Naive B cell (primary cell): ENCODE data around the gene AADACL3. TPM values are rescaled to one million over a fixed set of nuclear protein-coding genes. Genes with fewer than 3 reads are reported as not detected.
"Not testable (repeated sequence)": the region's sequence is repeated elsewhere in the genome, so short reads cannot be mapped to it uniquely, and the experiment has no call there.

Experiments used
- ATAC-seq, 2 donors: fragments of 150-1000 bp; cut with Tn5 transposase; 2 replicates each; pipeline ENCODE4 v1.10.0; 2021; ENCODE audit warnings: low read depth in 2 of 2, mild to moderate bottlenecking in 2 of 2, moderate library complexity in 2 of 2
- DNase-seq: peaks from one replicate; pipeline ENCODE4 v3.0.0; 2022
- H3K27ac Mint-ChIP-seq, 6 donors: one replicate each; pipeline ENCODE4 v1.8.0; 2020 to 2022; ENCODE audit warnings: mild to moderate bottlenecking in 6 of 6, mixed read lengths in 6 of 6, moderate library complexity in 5 of 6, inconsistent platforms in 2 of 6
- H3K27me3 Mint-ChIP-seq, 3 donors: one replicate each; pipeline ENCODE4 v1.8.0; 2021 to 2022; ENCODE audit warnings: mixed read lengths in 3 of 3, mild to moderate bottlenecking in 1 of 3
- H3K36me3 Mint-ChIP-seq, 2 donors: one replicate each; pipeline ENCODE4 v1.8.0; 2020 to 2022; ENCODE audit warnings: mixed read lengths in 2 of 2, inconsistent platforms in 1 of 2, mild to moderate bottlenecking in 1 of 2
- H3K4me1 Mint-ChIP-seq, 3 donors: one replicate each; pipeline ENCODE4 v1.8.0; 2020 to 2022; ENCODE audit warnings: mixed read lengths in 3 of 3, inconsistent platforms in 1 of 3, mild to moderate bottlenecking in 1 of 3, moderate library complexity in 1 of 3
- H3K4me3 Mint-ChIP-seq, 8 donors: one replicate each; pipeline ENCODE4 v1.8.0; 2020 to 2022; ENCODE audit warnings: mild to moderate bottlenecking in 8 of 8, mixed read lengths in 8 of 8, moderate library complexity in 8 of 8, inconsistent platforms in 2 of 8
- H3K9me3 Mint-ChIP-seq, 7 donors: one replicate each; pipeline ENCODE4 v1.8.0; 2020 to 2022; ENCODE audit warnings: mixed read lengths in 7 of 7, mild to moderate bottlenecking in 5 of 7, inconsistent platforms in 2 of 7, moderate library complexity in 1 of 7
- polyA plus RNA-seq, 6 donors: library from polyadenylated mRNA; unstranded; fragments of 300-500 nt; fragmentation: Illumina TruSeq; gene quantifications; one replicate each; pipeline ENCODE4 v1.2.3, GENCODE V29; 2021; ENCODE audit warnings: low read depth in 6 of 6

Gene AADACL3
- polyA plus RNA-seq, 6 donors from 2014 or later = not detected

- ATAC-seq = no peak
- peaks cover 0 to 8% of the 10 kb centered on the region in 2 donors for H3K36me3 Mint-ChIP-seq
- peaks cover 10 to 20% (median 17%) of the 10 kb centered on the region in 3 donors for H3K27me3 Mint-ChIP-seq
- no peak overlapping the region for H3K27ac Mint-ChIP-seq
- DNase-seq = no peak
- H3K4me1 Mint-ChIP-seq = no peaks in the 10 kb centered on the region
- peaks cover 12 to 34% (median 18%) of the 10 kb centered on the region in 7 donors for H3K9me3 Mint-ChIP-seq
- no peak overlapping the region for H3K4me3 Mint-ChIP-seq
These were observed 9.8 kb upstream of the AADACL3 start for GRCh38 chr1:12706061-12706460.

DNA sequence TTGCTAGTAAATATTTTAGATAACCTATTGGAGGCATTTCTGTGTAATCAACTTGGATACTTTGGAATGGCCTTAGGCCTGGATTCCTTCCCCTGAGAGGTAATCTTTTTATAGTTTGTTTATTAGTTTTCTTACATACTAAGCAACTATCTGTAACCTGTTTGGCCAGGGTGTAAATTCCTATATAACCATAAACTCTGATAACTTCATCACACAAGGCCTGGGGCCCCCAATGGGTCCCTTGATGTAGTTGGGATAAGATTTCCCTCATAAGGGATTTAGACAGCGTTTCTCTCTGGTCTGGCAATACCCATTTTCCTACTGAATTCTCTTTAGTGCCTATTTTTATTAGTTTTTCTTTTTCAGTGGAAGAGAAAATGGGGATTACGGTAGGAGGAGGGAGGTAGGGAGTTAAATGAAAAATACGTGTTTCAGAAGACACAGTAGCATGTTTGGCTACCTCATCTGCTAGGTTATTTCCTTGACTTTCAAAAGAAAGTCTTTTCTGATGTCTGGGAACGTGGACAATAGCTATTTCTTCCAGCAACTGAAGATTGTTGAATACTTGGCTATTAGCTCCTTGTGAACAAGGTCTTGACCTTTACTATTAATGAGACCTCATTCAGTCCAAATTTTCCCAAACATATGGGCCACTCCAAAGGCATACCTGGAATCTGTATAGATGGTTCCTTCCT lies 7.4 kb upstream of the AADACL3 start:
- Mint-ChIP-seq H3K4me1 (no peaks in the 10 kb centered on the region), H3K27me3 (peaks cover 11 to 29% (median 27%) of the 10 kb centered on the region in 3 donors), H3K9me3 (peaks cover 5 to 17% (median 10%) of the 10 kb centered on the region in 7 donors), H3K4me3 (no peak overlapping the region), H3K27ac (no peak overlapping the region), H3K36me3 (peaks cover 0 to 8% of the 10 kb centered on the region in 2 donors)
- DNase-seq = no peak
- no peak for ATAC-seq

DNA sequence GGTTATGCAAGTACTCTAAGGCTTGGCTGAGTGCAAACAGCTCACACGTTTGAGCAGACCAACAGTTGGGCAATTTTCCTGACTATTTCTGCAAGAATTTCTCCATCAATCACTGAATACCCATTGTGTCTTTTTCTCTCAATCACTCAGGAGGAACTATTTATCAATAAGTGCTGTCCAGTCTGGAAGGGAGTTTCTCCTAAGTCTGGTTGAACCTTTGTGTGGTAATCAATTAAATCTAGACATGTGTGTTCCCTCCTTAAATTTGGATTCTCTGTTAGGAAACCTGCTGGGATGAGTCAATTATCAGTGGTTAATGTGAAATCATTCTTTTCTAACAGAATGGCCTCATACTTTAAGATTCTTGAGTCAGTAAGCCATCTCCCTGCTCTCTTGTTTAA lies 6.8 kb upstream of the AADACL3 start:
- no peak for ATAC-seq
- H3K9me3 Mint-ChIP-seq = peaks cover 3 to 11% (median 8%) of the 10 kb centered on the region in 7 donors

GRCh38 chr1:12709696-12710095 lies 6.2 kb upstream of the AADACL3 start:
- H3K36me3 Mint-ChIP-seq = no peaks in the 10 kb centered on the region
- no peak overlapping the region for H3K27ac Mint-ChIP-seq
- DNase-seq (no peak), ATAC-seq (no peak)
- no peak overlapping the region for H3K4me3 Mint-ChIP-seq
- H3K4me1 Mint-ChIP-seq = no peaks in the 10 kb centered on the region
- H3K9me3 Mint-ChIP-seq = peaks cover 2 to 5% (median 4%) of the 10 kb centered on the region in 7 donors
- peaks cover 12 to 36% (median 33%) of the 10 kb centered on the region in 3 donors for H3K27me3 Mint-ChIP-seq

More for the DNA sequence above, 6.8 kb upstream of the AADACL3 start:
- Mint-ChIP-seq H3K36me3 (peaks cover 0 to 3% of the 10 kb centered on the region in 2 donors), H3K4me3 (no peak overlapping the region), H3K27me3 (peaks cover 12 to 34% (median 32%) of the 10 kb centered on the region in 3 donors), H3K4me1 (no peaks in the 10 kb centered on the region), H3K27ac (no peak overlapping the region)
- DNase-seq = no peak

- DNase-seq (no peak), ATAC-seq (no peak)
- Mint-ChIP-seq H3K36me3 (no peaks in the 10 kb centered on the region), H3K27ac (peak overlapping the region in 1 of 6 donors; percentile 6), H3K4me3 (no peak overlapping the region), H3K9me3 (peaks cover 0 to 2% (median 0%) of the 10 kb centered on the region in 7 donors), H3K4me1 (no peaks in the 10 kb centered on the region), H3K27me3 (peaks cover 8 to 41% (median 35%) of the 10 kb centered on the region in 3 donors)
These were observed 4.4 kb upstream of the AADACL3 start for GRCh38 chr1:12711536-12711935.

- DNase-seq (no peak), ATAC-seq (no peak)
- Mint-ChIP-seq H3K27ac (no peak overlapping the region), H3K27me3 (peaks cover 5 to 40% (median 34%) of the 10 kb centered on the region in 3 donors), H3K4me1 (no peaks in the 10 kb centered on the region), H3K9me3 (peaks cover 0 to 2% (median 0%) of the 10 kb centered on the region in 7 donors), H3K36me3 (no peaks in the 10 kb centered on the region), H3K4me3 (no peak overlapping the region)
These were observed 3.8 kb upstream of the AADACL3 start for GRCh38 chr1:12712076-12712475.

GRCh38 chr1:12712929-12713328 lies 3.0 kb upstream of the AADACL3 start:
- Mint-ChIP-seq H3K4me3 (no peak overlapping the region), H3K27me3 (peaks cover 4 to 48% (median 34%) of the 10 kb centered on the region in 3 donors), H3K4me1 (no peaks in the 10 kb centered on the region), H3K9me3 (no peaks in the 10 kb centered on the region), H3K27ac (no peak overlapping the region), H3K36me3 (no peaks in the 10 kb centered on the region)
- no peak for ATAC-seq
- no peak for DNase-seq

DNA sequence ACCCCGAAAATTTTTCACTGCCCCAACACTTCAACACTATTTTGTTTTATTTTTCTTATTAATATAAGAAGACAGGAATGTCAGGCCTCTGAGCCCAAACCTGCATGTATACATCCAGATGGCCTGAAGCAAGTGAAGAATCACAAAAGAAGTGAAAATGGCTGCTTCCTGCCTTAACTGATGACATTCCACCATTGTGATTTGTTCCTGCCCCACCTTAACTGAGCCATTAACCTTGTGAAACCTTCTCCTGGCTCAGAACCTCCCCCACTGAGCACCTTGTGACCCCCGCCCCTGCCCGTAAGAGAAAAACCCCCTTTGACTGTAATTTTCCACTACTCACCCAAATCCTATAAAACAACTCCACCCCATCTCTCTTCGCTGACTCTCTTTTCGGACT lies 2.3 kb upstream of the AADACL3 start:
- not testable (repeated sequence) for H3K27ac Mint-ChIP-seq, H3K36me3 Mint-ChIP-seq, H3K4me1 Mint-ChIP-seq, H3K4me3 Mint-ChIP-seq, DNase-seq, H3K9me3 Mint-ChIP-seq, ATAC-seq
- peaks cover 4 to 48% (median 34%) of the 10 kb centered on the region in 3 donors for H3K27me3 Mint-ChIP-seq

GRCh38 chr1:12714710-12715475 lies 1.0 kb upstream of the AADACL3 start:
- H3K4me1 Mint-ChIP-seq = no peaks in the 10 kb centered on the region
- DNase-seq = no peak
- peaks cover 4 to 48% (median 34%) of the 10 kb centered on the region in 3 donors for H3K27me3 Mint-ChIP-seq
- no peak overlapping the region for H3K4me3 Mint-ChIP-seq
- no peaks in the 10 kb centered on the region for H3K36me3 Mint-ChIP-seq
- no peak overlapping the region for H3K27ac Mint-ChIP-seq
- ATAC-seq = no peak
- no peaks in the 10 kb centered on the region for H3K9me3 Mint-ChIP-seq

DNA sequence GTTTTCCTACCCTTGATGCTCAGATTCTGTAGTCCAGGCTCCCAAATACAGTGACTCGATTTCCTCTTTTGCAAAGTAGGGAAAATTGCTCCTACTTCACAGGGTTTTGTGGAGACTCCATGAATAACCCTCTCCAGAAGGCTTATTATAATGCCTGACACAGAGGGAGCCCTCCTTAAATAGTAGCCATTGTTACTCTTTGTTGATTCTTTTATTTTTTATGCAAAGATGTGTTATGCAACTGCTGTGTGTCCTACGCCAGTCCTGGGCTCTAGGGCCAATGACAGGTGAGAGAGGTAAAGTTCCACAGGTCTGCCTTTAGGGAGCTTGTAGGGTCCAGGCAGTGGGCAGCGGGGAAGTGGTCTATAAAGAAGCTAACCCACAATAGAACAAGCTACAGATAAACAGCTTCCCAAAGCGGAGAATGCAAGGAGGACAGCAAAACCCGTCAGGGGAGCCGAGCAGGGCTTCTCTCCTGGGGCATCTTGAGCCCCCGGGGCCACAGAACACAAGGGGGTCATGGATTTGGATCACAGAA lies 1.5 kb downstream of the AADACL3 start:
- peaks cover 0 to 2% (median 0%) of the 10 kb centered on the region in 7 donors for H3K9me3 Mint-ChIP-seq
- no peaks in the 10 kb centered on the region for H3K36me3 Mint-ChIP-seq
- ATAC-seq (no peak), DNase-seq (no peak)
- H3K4me1 Mint-ChIP-seq = peaks cover 0 to 4% (median 0%) of the 10 kb centered on the region in 3 donors
- H3K27me3 Mint-ChIP-seq = peaks cover 4 to 50% (median 20%) of the 10 kb centered on the region in 3 donors
- peak overlapping the region in 1 of 6 donors; percentile 88 for H3K27ac Mint-ChIP-seq
- H3K4me3 Mint-ChIP-seq = no peak overlapping the region

DNA sequence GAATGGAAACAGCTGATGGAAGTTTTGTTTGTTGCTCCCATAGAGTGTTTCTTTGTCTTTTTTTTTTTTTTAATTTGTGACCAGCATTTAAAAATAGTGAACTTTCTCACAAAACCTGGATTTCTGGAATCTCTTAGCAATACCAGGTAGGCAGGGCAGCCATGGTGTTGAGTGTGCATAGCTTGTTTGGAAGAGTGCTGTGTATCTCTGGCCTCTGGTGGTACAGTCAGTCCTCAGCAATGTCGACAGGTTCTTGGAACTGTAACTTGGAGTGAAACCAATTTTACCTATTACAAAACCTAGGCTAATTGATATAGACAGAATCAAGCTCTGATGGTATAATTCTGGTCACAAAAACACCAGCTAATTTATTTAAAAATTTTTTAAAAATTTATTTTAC lies 6.7 kb downstream of the AADACL3 start:
- H3K4me3 Mint-ChIP-seq = no peak overlapping the region
- peaks cover 0 to 4% (median 0%) of the 10 kb centered on the region in 7 donors for H3K9me3 Mint-ChIP-seq
- H3K27me3 Mint-ChIP-seq = peaks cover 15 to 26% (median 19%) of the 10 kb centered on the region in 3 donors

GRCh38 chr1:12728391-12728790 lies 12.5 kb downstream of the AADACL3 start:
- Mint-ChIP-seq H3K27ac (no peak overlapping the region), H3K36me3 (no peaks in the 10 kb centered on the region), H3K27me3 (peaks cover 11 to 44% (median 25%) of the 10 kb centered on the region in 3 donors), H3K4me1 (no peaks in the 10 kb centered on the region), H3K9me3 (peaks cover 14 to 53% (median 34%) of the 10 kb centered on the region in 7 donors), H3K4me3 (no peak overlapping the region)
- DNase-seq (no peak), ATAC-seq (no peak)

More for the DNA sequence above, 6.7 kb downstream of the AADACL3 start:
- DNase-seq (no peak), ATAC-seq (no peak)
- no peak overlapping the region for H3K27ac Mint-ChIP-seq
- peaks cover 0 to 4% (median 0%) of the 10 kb centered on the region in 3 donors for H3K4me1 Mint-ChIP-seq
- H3K36me3 Mint-ChIP-seq = no peaks in the 10 kb centered on the region

DNA sequence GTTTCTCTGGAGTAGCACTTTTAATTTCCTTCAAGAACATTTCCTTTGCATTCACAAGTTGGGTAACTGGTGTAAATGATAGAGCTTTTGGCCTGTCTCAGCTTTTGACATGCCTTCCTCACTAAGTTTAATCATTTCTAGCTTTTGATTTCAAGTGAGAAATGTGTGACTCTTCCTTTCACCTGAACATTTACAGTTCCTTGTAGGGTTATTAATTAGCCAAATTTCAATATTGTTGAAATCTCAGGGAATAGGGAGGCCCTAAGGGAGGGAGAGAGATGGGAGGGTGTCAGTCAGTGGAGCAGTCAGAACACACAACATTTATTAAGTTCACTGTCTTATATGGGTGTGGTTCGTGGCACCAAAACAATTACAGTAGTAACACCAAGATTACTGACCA lies 14.2 kb downstream of the AADACL3 start:
- peaks cover 0 to 6% of the 10 kb centered on the region in 2 donors for H3K36me3 Mint-ChIP-seq
- H3K9me3 Mint-ChIP-seq = peaks cover 13 to 60% (median 37%) of the 10 kb centered on the region in 7 donors
- H3K27me3 Mint-ChIP-seq = peaks cover 19 to 43% (median 23%) of the 10 kb centered on the region in 3 donors
- H3K4me3 Mint-ChIP-seq = no peak overlapping the region
- no peaks in the 10 kb centered on the region for H3K4me1 Mint-ChIP-seq
- DNase-seq = no peak
- no peak for ATAC-seq
- H3K27ac Mint-ChIP-seq = peak overlapping the region in 1 of 6 donors; percentile 23
